GM19328 (cell line): ENCODE measurements around the gene SLC19A3.
"Not testable (repeated sequence)": the region's sequence is repeated elsewhere in the genome, so short reads cannot be mapped to it uniquely, and the experiment has no call there.

ENCODE experiments used
- ATAC-seq: cut with Tn5 transposase; IDR thresholded peaks from one replicate; pipeline ENCODE4 v1.9.1; 2021; ENCODE audit warnings: mild to moderate bottlenecking, moderate library complexity; ENCODE audit not compliant: unreplicated experiment

The SLC19A3 gene

GRCh38 chr2:227717687-227718567, at the start of gene SLC19A3:
SLC19A3 (minus strand) TSS chr2:227718028; CDS start chr2:227702318, 15,710 bp downstream.
- ATAC-seq = no peak

- ATAC-seq = peak; percentile 97
Observed at GRCh38 chr2:227766373-227766883, 48.6 kb upstream of the SLC19A3 start.

- ATAC-seq = no peak
Observed at GRCh38 chr2:227765788-227766372, 48.1 kb upstream of the SLC19A3 start.

- no peak for ATAC-seq
Observed at GRCh38 chr2:227761740-227762476, 44.1 kb upstream of the SLC19A3 start.

GRCh38 chr2:227759411-227760118, 41.7 kb upstream of the SLC19A3 start:
- no peak for ATAC-seq

GRCh38 chr2:227756261-227756660, 38.4 kb upstream of the SLC19A3 start:
- not testable (repeated sequence) for ATAC-seq

GRCh38 chr2:227748079-227748478, 30.3 kb upstream of the SLC19A3 start:
- no peak for ATAC-seq

GRCh38 chr2:227745594-227745993, 27.8 kb upstream of the SLC19A3 start, which contains the start of gene SCYGR8:
SCYGR8 (plus strand) TSS chr2:227745894; CDS start chr2:227745894, 0 bp downstream.
- no peak for ATAC-seq

- not testable (repeated sequence) for ATAC-seq
Observed at GRCh38 chr2:227740705-227741104, 22.9 kb upstream of the SLC19A3 start.

GRCh38 chr2:227739351-227739750, 21.5 kb upstream of the SLC19A3 start:
- ATAC-seq = no peak

GRCh38 chr2:227728035-227728434, 10.2 kb upstream of the SLC19A3 start, which contains the start of gene SCYGR7:
SCYGR7 (plus strand) TSS chr2:227728335; CDS start chr2:227728335, 0 bp downstream.
- ATAC-seq = no peak

GRCh38 chr2:227724394-227725039, 6.7 kb upstream of the SLC19A3 start, which contains the start of gene SCYGR6:
SCYGR6 (minus strand) TSS chr2:227724757; CDS start chr2:227724757, 0 bp downstream.
- ATAC-seq = no peak

GRCh38 chr2:227722821-227723220, 5.0 kb upstream of the SLC19A3 start:
- ATAC-seq = not testable (repeated sequence)

GRCh38 chr2:227720680-227721079, 2.9 kb upstream of the SLC19A3 start:
- no peak for ATAC-seq

GRCh38 chr2:227719641-227720040, 1.8 kb upstream of the SLC19A3 start:
- ATAC-seq = no peak

GRCh38 chr2:227716501-227716900, 1.3 kb downstream of the SLC19A3 start:
- ATAC-seq = no peak

- no peak for ATAC-seq
Observed at GRCh38 chr2:227713291-227713690, 4.5 kb downstream of the SLC19A3 start.

- ATAC-seq = no peak
Observed at GRCh38 chr2:227710986-227711385, 6.8 kb downstream of the SLC19A3 start.

- no peak for ATAC-seq
Observed at GRCh38 chr2:227707390-227707789, 10.4 kb downstream of the SLC19A3 start.

GRCh38 chr2:227706859-227707258, 11.0 kb downstream of the SLC19A3 start:
- ATAC-seq = no peak
